Endothelial cell of umbilical vein (primary cell): Measurements from ENCODE around the gene LRRC8D. TPM values are rescaled to one million over a fixed set of nuclear protein-coding genes. Genes with fewer than 3 reads are reported as not detected.

ENCODE experiments used
- BruUV-seq: library from RNA; stranded (reverse); fragments of 400-500 nt; replicated peaks from 2 replicates; lab custom pipeline; 2021; lab: Mats Ljungman, UMichigan
- CTCF ChIA-PET: fragments of 300-600, 350-600 bp; sonication (Branson Sonifier 250); formaldehyde crosslinking; loops from one replicate; lab custom pipeline; 2021; ENCODE audit warnings: antibody characterized with exemption, inconsistent platforms; lab: Charles Lee
- POLR2A ChIA-PET: fragments of 300-600, 350-600 bp; sonication (Branson Sonifier 250); formaldehyde crosslinking; loops from one replicate; lab custom pipeline; 2021; ENCODE audit warnings: antibody characterized with exemption, inconsistent platforms; lab: Charles Lee
- DNase-seq: peaks from one replicate; pipeline ENCODE4 v3.0.0-alpha.2; 2011; ENCODE audit warnings: low read depth, low spot score
- FAIRE-seq: peaks from 2 replicates; lab custom pipeline; 2011; peaks lifted over from hg19 to GRCh38; lab: Jason Lieb, UNC
- H2AFZ ChIP-seq: 2 replicates; pipeline ENCODE4 v1.6.0; 2012; ENCODE audit warnings: low read depth, low read length, control low read depth, inconsistent platforms
- H3K27ac ChIP-seq: 2 replicates; pipeline ENCODE4 v1.5.1; 2011; ENCODE audit warnings: low read depth, mild to moderate bottlenecking, control low read depth, low read length, moderate library complexity; ENCODE audit not compliant: insufficient read depth
- H3K27me3 ChIP-seq, 2 experiments: 2 replicates each; pipeline versions ENCODE4 v1.6.0 to v1.6.1; 2011; ENCODE audit warnings: low read length in 2 of 2, mixed read lengths in 1 of 2; ENCODE audit not compliant: control insufficient read depth in 2 of 2, insufficient read depth in 2 of 2
- H3K36me3 ChIP-seq, 2 experiments: 2 replicates in 1 of 2; 3 replicates in 1 of 2; pipeline ENCODE4 v1.5.1; 2011; ENCODE audit warnings: low read length in 2 of 2, mild to moderate bottlenecking in 1 of 2, moderate library complexity in 1 of 2; ENCODE audit not compliant: control insufficient read depth in 2 of 2, insufficient read depth in 2 of 2; ENCODE audit errors: extremely low read depth in 1 of 2
- H3K4me1 ChIP-seq: 3 replicates; pipeline ENCODE4 v1.5.1; 2011; ENCODE audit warnings: mild to moderate bottlenecking, low read length; ENCODE audit not compliant: control insufficient read depth, insufficient read depth; ENCODE audit errors: extremely low read depth
- H3K4me2 ChIP-seq: 2 replicates; pipeline ENCODE4 v1.6.1; 2011; ENCODE audit warnings: low read length, control low read depth, mixed read lengths; ENCODE audit not compliant: insufficient read depth
- H3K4me3 ChIP-seq, 3 experiments: fragments of 200-600 bp in 1 of 3; sonication (generic), shearing (Covaris generic) in 1 of 3; replicated peaks in 1 of 3; 2 replicates each; pipeline ENCODE4 v1.5.1; 2011 to 2016; ENCODE audit warnings: control low read depth in 3 of 3, low read length in 3 of 3, mild to moderate bottlenecking in 2 of 3, inconsistent platforms in 1 of 3, low read depth in 1 of 3, moderate library complexity in 1 of 3; ENCODE audit not compliant: insufficient read depth in 1 of 3
- H3K79me2 ChIP-seq: 2 replicates; pipeline ENCODE4 v1.6.0; 2012; ENCODE audit warnings: low read length, inconsistent platforms; ENCODE audit not compliant: control insufficient read depth, insufficient read depth
- H3K9ac ChIP-seq: replicated peaks from 2 replicates; pipeline ENCODE3; 2011; ENCODE audit warnings: low read length, control low read depth; ENCODE audit not compliant: insufficient read depth; ENCODE audit errors: extremely low read depth
- H3K9me1 ChIP-seq: replicated peaks from 3 replicates; pipeline ENCODE4 v1.6.0; 2011; ENCODE audit warnings: mild to moderate bottlenecking, low read length; ENCODE audit not compliant: control insufficient read depth, insufficient read depth; ENCODE audit errors: extremely low read depth
- H3K9me3 ChIP-seq: replicated peaks from 2 replicates; pipeline ENCODE4 v1.5.1; 2012; ENCODE audit warnings: low read length, inconsistent platforms; ENCODE audit not compliant: control insufficient read depth, insufficient read depth
- H4K20me1 ChIP-seq: replicated peaks from 2 replicates; pipeline ENCODE3; 2011; ENCODE audit warnings: mild to moderate bottlenecking, low read length; ENCODE audit not compliant: control insufficient read depth, insufficient read depth; ENCODE audit errors: extremely low read depth
- CTCF ChIP-seq, 2 donors: IDR thresholded peaks; 1 replicate in 1 of 2; 2 replicates in 1 of 2; pipeline ENCODE4 v1.5.1; 2011; ENCODE audit warnings: low read length in 2 of 2, mild to moderate bottlenecking in 2 of 2, moderate library complexity in 2 of 2, control low read depth in 1 of 2, inconsistent platforms in 1 of 2, low read depth in 1 of 2; ENCODE audit not compliant: insufficient read depth in 1 of 2; ENCODE audit errors: extremely low read depth in 1 of 2
- GATA2 ChIP-seq: IDR thresholded peaks from 2 replicates; pipeline ENCODE4 v1.7.0; 2011; ENCODE audit warnings: low read depth, mild to moderate bottlenecking, moderate library complexity, mixed read lengths, low read length; ENCODE audit not compliant: insufficient read length, insufficient read depth
- JUN ChIP-seq: IDR thresholded peaks from 2 replicates; pipeline ENCODE4 v1.6.1; 2011; ENCODE audit warnings: borderline replicate concordance, low read depth; ENCODE audit not compliant: insufficient read length, insufficient read depth
- MYC ChIP-seq: IDR thresholded peaks from one replicate; pipeline ENCODE4 v1.6.1; 2011; ENCODE audit warnings: mild to moderate bottlenecking, low read depth, low read length
- POLR2A ChIP-seq: IDR thresholded peaks from 2 replicates; pipeline ENCODE4 v1.6.1; 2012; ENCODE audit warnings: low read depth, mild to moderate bottlenecking, control low read depth, low read length
- POLR2AphosphoS5 ChIP-seq: IDR thresholded peaks from 2 replicates; pipeline ENCODE4 v1.6.1; 2012; ENCODE audit warnings: low read depth, mild to moderate bottlenecking, control low read depth, low read length, moderate library complexity; ENCODE audit not compliant: insufficient read depth
- dilution Hi-C: fragments of 300-500 bp; cut with MboI; formaldehyde crosslinking; loops from one replicate; pipeline ENCODE4 v1.15.0; 2019; ENCODE audit warnings: low sequenced_read_pairs; ENCODE audit not compliant: extremely low pct_ligation_motif_present
- intact Hi-C: fragments of 100-400 bp; cut with micrococcal nuclease; formaldehyde crosslinking; loops from one replicate; pipeline ENCODE4 v1.10.0; 2022
- polyA plus RNA-seq, 4 experiments: library from polyadenylated mRNA; depleted of rRNA in 3 of 4; stranded (reverse) in 3 of 4; unstranded in 1 of 4; fragments of >200 nt; gene quantifications; 2 replicates each; pipeline versions ENCODE4 v1.2.1 to v1.2.3, GENCODE V29; 2011 to 2012; ENCODE audit warnings: missing spikeins in 1 of 4
- total RNA-seq: library from RNA; stranded (reverse); gene quantifications from 2 replicates; pipeline ENCODE4 v1.2.3, GENCODE V29; 2021

The LRRC8D gene
- total and polyA plus RNA-seq, 2 donors (not counting 3 experiments of a cell fraction or from before 2014, with no cell fraction given): 31.9 to 37.7 TPM

- H4K20me1 ChIP-seq: no peaks in the 10 kb centered on the region
- H3K79me2 ChIP-seq: no peaks in the 10 kb centered on the region
- no peak overlapping the region for H3K9ac ChIP-seq
- no TSS peak for BruUV-seq
- FAIRE-seq (no peak), DNase-seq (no peak)
- intact Hi-C loops: no loop called here
- no peak overlapping the region for H3K4me3 ChIP-seq
- TF ChIP-seq GATA2: no peak
- no peak for TF ChIP-seq POLR2AphosphoS5
- TF ChIP-seq MYC: no peak
- no peak for TF ChIP-seq CTCF (IDR thresholded peaks at IDR 0.05; ENCODE audit: extremely low read depth in 1 of 2, insufficient read depth in 1 of 2, low read depth in 1 of 2, low read length in 2 of 2)
- no peak for TF ChIP-seq POLR2A
- no peak for TF ChIP-seq JUN
- no peak overlapping the region for H2AFZ ChIP-seq
- H3K27ac ChIP-seq: no peak overlapping the region
- no peaks in the 10 kb centered on the region for H3K4me1 ChIP-seq
- H3K27me3 ChIP-seq: no peaks in the 10 kb centered on the region
- H3K36me3 ChIP-seq: no peaks in the 10 kb centered on the region
- CTCF ChIA-PET: interaction anchor here (0.8 kb wide), 1 partner anchor 97 kb away, joined by 3 read pairs; no protein-coding TSS in a partner anchor
- no peak overlapping the region for H3K4me2 ChIP-seq
- POLR2A ChIA-PET: no interaction called here
- H3K9me1 ChIP-seq: no peaks in the 10 kb centered on the region
- dilution Hi-C loops: no loop called here
- H3K9me3 ChIP-seq: no peaks in the 10 kb centered on the region
Measured at GRCh38 chr1:89941110-89941766, 120.4 kb downstream of the LRRC8D start.
